AG04450 (cell line): Measurements from ENCODE around the gene SEPHS2. TPM values are rescaled to one million over a fixed set of nuclear protein-coding genes. Genes with fewer than 3 reads are reported as not detected.

Experiments
- CTCF ChIA-PET: fragments of 300-600, 350-600 bp; formaldehyde crosslinking; extraction: SDS; loops from one replicate; lab custom pipeline; 2022; ENCODE audit warnings: antibody characterized with exemption, inconsistent platforms; lab: Charles Lee
- POLR2A ChIA-PET: fragments of 350-600 bp; formaldehyde crosslinking; extraction: SDS; loops from one replicate; lab custom pipeline; 2021; ENCODE audit warnings: antibody characterized with exemption, inconsistent platforms; lab: Yijun Ruan, JAX
- DNase-seq: peaks from one replicate; pipeline ENCODE4 v3.0.0-alpha.2; 2011; ENCODE audit warnings: low read depth, low spot score
- H3K27ac ChIP-seq: one replicate; pipeline ENCODE4 v1.5.1; 2012; ENCODE audit warnings: low read depth, low read length, control low read depth
- H3K27me3 ChIP-seq: one replicate; pipeline ENCODE4 v1.6.0; 2012; ENCODE audit warnings: low read length; ENCODE audit not compliant: control insufficient read depth, insufficient read depth
- H3K4me3 ChIP-seq: 2 replicates; pipeline ENCODE4 v1.5.1; 2011; ENCODE audit warnings: mild to moderate bottlenecking, low read depth, low read length, control low read depth
- H3K9me3 ChIP-seq: 2 replicates; pipeline ENCODE4 v1.5.1; 2012; ENCODE audit warnings: low read length; ENCODE audit not compliant: control insufficient read depth, insufficient read depth
- polyA plus RNA-seq: library from polyadenylated mRNA; depleted of rRNA; stranded (reverse); fragments of >200 nt; gene quantifications from 2 replicates; pipeline ENCODE4 v1.2.3, GENCODE V29; 2011
- TF ChIP-seq, protein P1 (sequence below): IDR thresholded peaks from 2 replicates; pipeline ENCODE4 v1.5.1; 2011; ENCODE audit warnings: low read depth, low read length, control low read depth, inconsistent platforms

The SEPHS2 gene
- polyA plus RNA-seq, 1 experiment = 47.1 TPM

- Histone ChIP-seq H3K9me3 (no peaks in the 10 kb centered on the region), H3K27ac (no peak overlapping the region), H3K4me3 (no peak overlapping the region), H3K27me3 (no peaks in the 10 kb centered on the region)
- DNase-seq = no peak
- ChIA-PET CTCF (no interaction called here), POLR2A (no interaction called here)
- TF ChIP-seq, protein P1, sequence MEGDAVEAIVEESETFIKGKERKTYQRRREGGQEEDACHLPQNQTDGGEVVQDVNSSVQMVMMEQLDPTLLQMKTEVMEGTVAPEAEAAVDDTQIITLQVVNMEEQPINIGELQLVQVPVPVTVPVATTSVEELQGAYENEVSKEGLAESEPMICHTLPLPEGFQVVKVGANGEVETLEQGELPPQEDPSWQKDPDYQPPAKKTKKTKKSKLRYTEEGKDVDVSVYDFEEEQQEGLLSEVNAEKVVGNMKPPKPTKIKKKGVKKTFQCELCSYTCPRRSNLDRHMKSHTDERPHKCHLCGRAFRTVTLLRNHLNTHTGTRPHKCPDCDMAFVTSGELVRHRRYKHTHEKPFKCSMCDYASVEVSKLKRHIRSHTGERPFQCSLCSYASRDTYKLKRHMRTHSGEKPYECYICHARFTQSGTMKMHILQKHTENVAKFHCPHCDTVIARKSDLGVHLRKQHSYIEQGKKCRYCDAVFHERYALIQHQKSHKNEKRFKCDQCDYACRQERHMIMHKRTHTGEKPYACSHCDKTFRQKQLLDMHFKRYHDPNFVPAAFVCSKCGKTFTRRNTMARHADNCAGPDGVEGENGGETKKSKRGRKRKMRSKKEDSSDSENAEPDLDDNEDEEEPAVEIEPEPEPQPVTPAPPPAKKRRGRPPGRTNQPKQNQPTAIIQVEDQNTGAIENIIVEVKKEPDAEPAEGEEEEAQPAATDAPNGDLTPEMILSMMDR = no peak
These were observed 31.5 kb downstream of the SEPHS2 start for GRCh38 chr16:30414159-30414558.

- TF ChIP-seq, protein P1 = no peak
- no peak overlapping the region for H3K4me3 ChIP-seq
- no peak for DNase-seq
- no peaks in the 10 kb centered on the region for H3K9me3 ChIP-seq
- no peaks in the 10 kb centered on the region for H3K27me3 ChIP-seq
- ChIA-PET POLR2A (no interaction called here), CTCF (interaction anchor here (0.6 kb wide), 1 partner anchor 36 kb away, joined by 3 read pairs; no protein-coding TSS in a partner anchor)
- no peak overlapping the region for H3K27ac ChIP-seq
These were observed 32.4 kb downstream of the SEPHS2 start for GRCh38 chr16:30413112-30413806.

- no peak overlapping the region for H3K4me3 ChIP-seq
- TF ChIP-seq, protein P1 = peak; percentile 99
- no peaks in the 10 kb centered on the region for H3K9me3 ChIP-seq
- peak; percentile 69 for DNase-seq
- CTCF ChIA-PET = interaction anchor here (0.5 to 3.6 kb wide), 39 partner anchors 8 to 758 kb away, joined by 3 to 19 read pairs (median 4); partner anchors contain the start of genes CD2BP2, DCTPP1, TBX6 and ZNF48
- POLR2A ChIA-PET = interaction anchor here (0.6 to 2.1 kb wide), 7 partner anchors 9 to 344 kb away, joined by 3 to 13 read pairs (median 5); partner anchors contain the start of genes ALDOA, CD2BP2, SEPHS2 and ZNF48
- H3K27ac ChIP-seq = no peak overlapping the region
- H3K27me3 ChIP-seq = no peaks in the 10 kb centered on the region
These were observed 36.3 kb downstream of the SEPHS2 start for GRCh38 chr16:30409125-30410060.

GRCh38 chr16:30407804-30408534 is 37.7 kb downstream of the SEPHS2 start:
- DNase-seq = no peak
- CTCF ChIA-PET = interaction anchor here (0.7 to 3.6 kb wide), 5 partner anchors 10 to 316 kb away, joined by 3 to 19 read pairs (median 6); partner anchors contain the start of genes TBC1D10B, TBX6 and ZNF48

More at GRCh38 chr16:30407804-30408534, 37.7 kb downstream of the SEPHS2 start:
- Histone ChIP-seq H3K9me3 (no peaks in the 10 kb centered on the region), H3K4me3 (peak overlapping the region; percentile 78), H3K27me3 (no peaks in the 10 kb centered on the region), H3K27ac (peak overlapping the region; percentile 82)
- TF ChIP-seq, protein P1 = no peak
- POLR2A ChIA-PET = interaction anchor here (0.8 to 2.1 kb wide), 12 partner anchors 10 to 342 kb away, joined by 3 to 23 read pairs (median 4); partner anchors contain the start of genes ALDOA, CD2BP2, ZNF48 and ZNF688
